Measurements from ENCODE around the gene SHQ1.
A peak's percentile ranks its signal among the peaks of the same experiment; 100 is the strongest.

SHQ1 gene

GRCh38 chr3:72847751-72848702 lies at the start of gene SHQ1:
Gene SHQ1, minus strand, starts transcription at chr3:72848445. Its CDS starts 105 bp downstream, at chr3:72848340.
- DNase-seq, result peak; percentile 70 to 86

- no peak for DNase-seq
Observed at GRCh38 chr3:72897758-72898007, 49.4 kb upstream of the SHQ1 start.

GRCh38 chr3:72896996-72897757 lies 48.9 kb upstream of the SHQ1 start:
- no peak for DNase-seq

- no peak for DNase-seq
Observed at GRCh38 chr3:72894976-72895552, 46.8 kb upstream of the SHQ1 start.

GRCh38 chr3:72892870-72893269 lies 44.6 kb upstream of the SHQ1 start:
- DNase-seq, result peak in 1 of 2 experiments; percentile 3

GRCh38 chr3:72892081-72892775 lies 44.0 kb upstream of the SHQ1 start:
- DNase-seq, result no peak

- peak; percentile 10 to 37 for DNase-seq
Observed at GRCh38 chr3:72891053-72891855, 43.0 kb upstream of the SHQ1 start.

GRCh38 chr3:72890166-72890925 lies 42.1 kb upstream of the SHQ1 start:
- no peak for DNase-seq

GRCh38 chr3:72889310-72890165 lies 41.3 kb upstream of the SHQ1 start:
- DNase-seq, result no peak

GRCh38 chr3:72888546-72889309 lies 40.5 kb upstream of the SHQ1 start:
- no peak for DNase-seq

- peak; percentile 17 to 42 for DNase-seq
Observed at GRCh38 chr3:72887705-72888545, 39.7 kb upstream of the SHQ1 start, which contains the start of gene GXYLT2. Gene GXYLT2, plus strand, starts transcription at chr3:72888046. Its CDS starts 188 bp downstream, at chr3:72888234.

- no peak for DNase-seq
Observed at GRCh38 chr3:72887343-72887704, 39.1 kb upstream of the SHQ1 start.

- no peak for DNase-seq
Observed at GRCh38 chr3:72872183-72872582, 23.9 kb upstream of the SHQ1 start.

- no peak for DNase-seq
Observed at GRCh38 chr3:72862314-72863090, 14.3 kb upstream of the SHQ1 start.

GRCh38 chr3:72860846-72861245 lies 12.6 kb upstream of the SHQ1 start:
- DNase-seq, result no peak

- DNase-seq, result no peak
Observed at GRCh38 chr3:72860053-72860452, 11.8 kb upstream of the SHQ1 start.

- no peak for DNase-seq
Observed at GRCh38 chr3:72855001-72855400, 6.8 kb upstream of the SHQ1 start.

- no peak for DNase-seq
Observed at GRCh38 chr3:72848703-72849081, 447 bp upstream of the SHQ1 start.
